Aorta (tissue), 5 donors: ENCODE results near the gene EML5. TPM values are rescaled to one million over a fixed set of nuclear protein-coding genes. Genes with fewer than 3 reads are reported as not detected.

ENCODE experiments used
- ATAC-seq: fragments of 200-7000 bp; cut with Tn5 transposase; one replicate; pipeline ENCODE4 v1.9.1; 2022; ENCODE audit warnings: moderate library complexity; ENCODE audit not compliant: low FRiP score
- DNase-seq, 2 donors: peaks; one replicate each; pipeline ENCODE4 v3.0.0-alpha.2; 2020
- H3K27ac ChIP-seq, 2 donors: one replicate each; pipeline ENCODE4 v1.5.1; 2013; ENCODE audit warnings: low read length in 2 of 2, mild to moderate bottlenecking in 2 of 2, moderate library complexity in 2 of 2, control low read depth in 1 of 2, inconsistent platforms in 1 of 2, low read depth in 1 of 2
- H3K27me3 ChIP-seq, 2 donors: one replicate each; pipeline ENCODE4 v1.6.1; 2013; ENCODE audit warnings: control low read depth in 1 of 2, low read length in 1 of 2, mild to moderate bottlenecking in 1 of 2, moderate library complexity in 1 of 2; ENCODE audit not compliant: insufficient read depth in 2 of 2, control insufficient read depth in 1 of 2
- H3K36me3 ChIP-seq, 2 donors: one replicate each; pipeline ENCODE4 v1.6.1; 2013; ENCODE audit warnings: control low read depth in 1 of 2, low read length in 1 of 2, mild to moderate bottlenecking in 1 of 2; ENCODE audit not compliant: insufficient read depth in 2 of 2, control insufficient read depth in 1 of 2
- H3K4me1 ChIP-seq, 2 donors: one replicate each; pipeline ENCODE4 v1.6.1; 2013; ENCODE audit warnings: low read length in 2 of 2, control low read depth in 1 of 2, mild to moderate bottlenecking in 1 of 2, moderate library complexity in 1 of 2; ENCODE audit not compliant: insufficient read depth in 2 of 2, control insufficient read depth in 1 of 2
- H3K4me3 ChIP-seq, 2 donors: one replicate each; pipeline ENCODE4 v1.5.1; 2013; ENCODE audit warnings: low read length in 2 of 2, control low read depth in 1 of 2, mild to moderate bottlenecking in 1 of 2
- H3K9me3 ChIP-seq: one replicate; pipeline ENCODE4 v1.6.1; 2013; ENCODE audit warnings: mild to moderate bottlenecking, low read length; ENCODE audit not compliant: control insufficient read depth
- WGBS, 2 donors: extraction: QIAGEN DNeasy Blood & Tissue Kit; methylation state at CpG; one replicate each; pipeline ENCODE4 v1.1.7; 2013; 5-methylcytosine and 5-hydroxymethylcytosine counted together
- intact Hi-C, 2 donors: fragments of 100-400 bp; cut with DNase I; formaldehyde crosslinking; loops; one replicate each; pipeline versions ENCODE4 v1.14.2 to v1.15.0; 2022
- polyA plus RNA-seq, 2 donors: library from polyadenylated mRNA; stranded (reverse); fragments of 200-250 nt; gene quantifications; one replicate each; pipeline ENCODE4 v1.2.3, GENCODE V29; 2013
- total RNA-seq, 2 donors: library from RNA; stranded (reverse); fragmentation: NEBNext Ultra II Directional; extraction: Animal tissue kit (Norgen Biotek cat#: 25700); gene quantifications; one replicate each; pipeline ENCODE4 v1.2.1, GENCODE V29; 2021
- donor health status: healthy with polysubstance abuse.
- donor health status: Bipolar disorder and iron deficiency.
- donor health status: DM: no; HTN: no; CAD: no.
- donor health status: DM: no; HTN: no; CAD: no.
- donor health status: DM: yes; HTN: yes; CAD: no.

The EML5 gene
- total and polyA plus RNA-seq, 4 donors: 0.18 to 1.6 (median 0.51) TPM

DNA sequence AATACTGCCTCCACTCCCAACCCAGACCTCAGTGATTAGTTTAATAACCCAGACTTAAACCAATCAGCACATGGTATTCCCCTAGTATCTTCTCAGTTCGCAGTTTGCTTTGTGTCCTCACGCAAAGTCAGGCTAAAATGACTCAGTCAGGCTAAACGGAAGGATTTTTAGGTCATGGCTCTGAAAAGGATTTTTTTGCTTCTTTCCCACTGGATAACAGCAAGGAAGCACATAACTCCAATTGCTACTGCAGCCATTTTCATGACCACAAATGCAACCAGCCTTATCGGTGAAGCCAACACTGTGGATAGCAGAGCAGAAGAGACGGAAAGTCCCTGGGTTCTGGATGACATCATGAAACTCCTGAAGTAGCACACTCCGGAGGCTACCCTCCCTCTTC, 162.2 kb downstream of the EML5 start:
- no peaks in the 10 kb centered on the region for H3K27me3 ChIP-seq
- ATAC-seq (no peak), DNase-seq (no peak)
- H3K9me3 ChIP-seq: no peaks in the 10 kb centered on the region
- no peak overlapping the region for H3K4me3 ChIP-seq
- H3K36me3 ChIP-seq: no peaks in the 10 kb centered on the region
- intact Hi-C loops: no loop called here
- 47 to 56% methylated on average over 6 of the region's 6 CpGs for WGBS, 2 donors
- no peaks in the 10 kb centered on the region for H3K4me1 ChIP-seq
- no peak overlapping the region for H3K27ac ChIP-seq

DNA sequence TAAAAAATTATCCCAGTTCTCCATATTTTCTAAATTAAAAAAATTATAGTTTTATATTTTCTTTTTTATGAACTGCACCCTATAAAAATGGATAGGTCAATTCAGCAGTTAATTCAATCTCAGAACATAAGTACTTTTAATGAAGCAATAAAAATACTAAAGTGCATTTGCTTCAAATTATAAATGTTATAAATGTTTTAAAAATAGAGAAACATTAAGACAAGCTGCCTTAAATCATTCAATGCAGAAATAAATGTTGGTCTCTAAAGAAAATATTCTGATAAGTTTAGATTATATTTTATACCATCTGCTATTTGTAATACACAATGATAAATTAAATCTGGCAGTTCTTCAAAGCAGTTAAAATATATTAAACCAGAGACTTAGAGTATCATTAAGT, 164.3 kb downstream of the EML5 start:
- Histone ChIP-seq H3K36me3 (no peaks in the 10 kb centered on the region), H3K27me3 (no peaks in the 10 kb centered on the region), H3K4me3 (no peak overlapping the region), H3K9me3 (no peaks in the 10 kb centered on the region), H3K4me1 (no peaks in the 10 kb centered on the region), H3K27ac (no peak overlapping the region)
- ATAC-seq (no peak), DNase-seq (no peak)
- intact Hi-C loops: no loop called here

DNA sequence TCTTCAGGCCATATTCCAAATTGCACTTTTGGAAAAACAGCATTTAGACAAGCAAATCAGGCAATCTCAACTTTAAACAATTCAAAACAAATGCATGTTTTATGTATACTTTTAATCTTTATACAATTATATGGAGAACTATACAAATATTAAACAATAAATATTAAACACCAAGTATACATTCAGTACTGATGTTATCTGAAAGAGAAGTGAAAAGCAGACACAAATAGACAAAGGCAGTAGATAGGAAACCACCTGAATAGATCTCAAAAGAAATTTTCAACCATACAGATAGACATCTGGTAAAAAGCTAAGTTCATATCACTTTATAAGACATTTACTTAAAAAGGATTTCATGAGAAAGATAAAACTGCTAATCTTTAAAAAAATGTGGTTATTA, 164.7 kb downstream of the EML5 start:
- DNase-seq (no peak), ATAC-seq (no peak)
- H3K4me3 ChIP-seq: no peak overlapping the region
- H3K27me3 ChIP-seq: no peaks in the 10 kb centered on the region
- no peaks in the 10 kb centered on the region for H3K9me3 ChIP-seq
- no peak overlapping the region for H3K27ac ChIP-seq
- intact Hi-C loops: no loop called here
- H3K36me3 ChIP-seq: no peaks in the 10 kb centered on the region
- H3K4me1 ChIP-seq: no peaks in the 10 kb centered on the region

DNA sequence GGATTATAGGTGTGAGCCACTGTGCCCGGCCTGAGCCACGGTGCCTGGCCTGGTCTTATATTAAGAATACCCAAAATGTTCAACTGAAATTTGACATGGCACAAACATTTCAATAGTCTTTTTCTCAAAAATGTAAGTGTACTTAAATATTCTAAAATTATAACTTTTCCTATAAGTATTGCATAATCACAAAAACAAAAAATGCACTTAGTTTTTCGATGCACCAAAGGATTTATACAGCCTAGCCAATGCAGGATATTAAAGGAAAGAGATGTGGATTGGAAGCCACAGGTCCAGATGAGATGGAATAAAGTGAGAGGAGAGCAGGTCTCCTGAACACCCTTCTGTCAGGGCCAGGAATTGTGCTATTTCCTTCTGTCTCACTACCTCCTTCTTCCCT, 167.1 kb downstream of the EML5 start:
- WGBS, 2 donors: 93 to 95% methylated on average over 3 of the region's 3 CpGs

DNA sequence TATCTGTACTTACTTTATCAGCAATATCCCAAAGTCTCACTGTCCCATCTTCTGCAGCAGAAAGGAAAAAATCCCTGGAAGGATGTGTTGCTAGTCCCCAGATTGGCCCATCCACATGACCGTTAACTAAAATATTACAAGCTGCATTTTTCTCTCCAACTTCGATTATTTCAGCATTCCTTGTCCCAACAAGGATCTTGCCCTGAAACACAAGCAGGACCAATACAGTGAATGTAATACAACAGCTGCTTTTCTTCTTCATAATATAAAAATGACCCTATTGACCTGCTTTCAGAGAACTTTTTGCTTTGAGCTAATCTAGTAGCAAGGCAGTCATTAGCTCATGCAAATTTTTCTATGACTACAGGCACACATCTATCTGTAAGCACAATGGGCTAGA, 171.7 kb downstream of the EML5 start:
- ATAC-seq (no peak), DNase-seq (no peak)
- intact Hi-C loops: no loop called here
- H3K36me3 ChIP-seq: no peaks in the 10 kb centered on the region
- WGBS, 2 donors: 49 to 53% methylated on average over 2 of the region's 2 CpGs
- no peaks in the 10 kb centered on the region for H3K4me1 ChIP-seq
- H3K27ac ChIP-seq: no peak overlapping the region
- no peaks in the 10 kb centered on the region for H3K27me3 ChIP-seq
- no peak overlapping the region for H3K4me3 ChIP-seq
- H3K9me3 ChIP-seq: no peaks in the 10 kb centered on the region

More for the DNA sequence above, 167.1 kb downstream of the EML5 start:
- Histone ChIP-seq H3K36me3 (no peaks in the 10 kb centered on the region), H3K4me3 (no peak overlapping the region), H3K4me1 (no peaks in the 10 kb centered on the region), H3K9me3 (no peaks in the 10 kb centered on the region), H3K27ac (no peak overlapping the region), H3K27me3 (no peaks in the 10 kb centered on the region)
- ATAC-seq: no peak
- no peak for DNase-seq
- intact Hi-C loops: no loop called here

DNA sequence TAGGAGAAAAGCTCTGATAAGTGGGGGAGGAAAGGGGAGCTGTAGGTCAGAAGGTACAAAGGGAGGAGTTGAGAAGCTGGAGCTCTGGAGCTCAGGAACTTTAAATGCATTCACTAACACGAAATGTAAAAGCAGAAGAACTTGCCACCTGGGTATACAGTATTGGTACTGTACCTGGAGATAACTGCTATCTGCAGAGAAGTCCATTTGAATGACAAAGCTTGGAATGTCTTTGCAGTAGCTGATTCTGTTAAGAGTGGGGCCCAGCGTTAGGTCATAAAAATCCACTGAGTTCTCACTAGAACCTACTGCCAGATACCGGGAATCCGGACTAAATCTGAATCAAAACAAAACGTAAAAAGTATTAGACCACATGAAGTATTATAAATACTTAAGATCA, 174.3 kb downstream of the EML5 start:
- 59 to 70% methylated on average over 5 of the region's 5 CpGs for WGBS, 2 donors

DNA sequence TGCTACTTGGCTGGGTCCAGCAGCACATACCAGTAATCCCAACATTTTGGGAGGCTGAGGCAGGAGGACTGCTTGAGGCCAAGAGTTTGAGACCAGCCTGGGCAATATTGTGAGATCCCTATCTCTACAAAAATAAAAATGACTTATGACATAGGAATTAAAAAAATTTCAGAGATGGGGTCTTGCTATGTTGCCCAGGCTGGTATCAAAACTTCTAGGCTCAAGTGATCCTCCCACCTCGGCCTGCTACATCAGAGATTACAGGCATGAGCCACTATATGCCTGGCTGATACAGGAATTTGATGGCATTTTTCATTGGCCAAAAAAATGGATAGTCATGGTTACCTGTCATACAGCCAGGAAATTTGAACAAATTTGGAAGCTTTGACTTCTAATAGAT, 175.3 kb downstream of the EML5 start:
- Histone ChIP-seq H3K9me3 (no peaks in the 10 kb centered on the region), H3K4me3 (no peak overlapping the region), H3K27ac (no peak overlapping the region), H3K36me3 (no peaks in the 10 kb centered on the region), H3K4me1 (peaks cover 1 to 3% of the 10 kb centered on the region in 2 donors), H3K27me3 (no peaks in the 10 kb centered on the region)
- DNase-seq: no peak
- WGBS, 2 donors: 90 to 94% methylated on average over 1 of the region's 1 CpG
- intact Hi-C loops: no loop called here
- no peak for ATAC-seq

More for the DNA sequence above, 174.3 kb downstream of the EML5 start:
- Histone ChIP-seq H3K9me3 (no peaks in the 10 kb centered on the region), H3K4me1 (peaks cover 1 to 3% of the 10 kb centered on the region in 2 donors), H3K27me3 (no peaks in the 10 kb centered on the region), H3K4me3 (no peak overlapping the region), H3K36me3 (no peaks in the 10 kb centered on the region), H3K27ac (no peak overlapping the region)
- intact Hi-C loops: no loop called here
- DNase-seq (no peak), ATAC-seq (no peak)

DNA sequence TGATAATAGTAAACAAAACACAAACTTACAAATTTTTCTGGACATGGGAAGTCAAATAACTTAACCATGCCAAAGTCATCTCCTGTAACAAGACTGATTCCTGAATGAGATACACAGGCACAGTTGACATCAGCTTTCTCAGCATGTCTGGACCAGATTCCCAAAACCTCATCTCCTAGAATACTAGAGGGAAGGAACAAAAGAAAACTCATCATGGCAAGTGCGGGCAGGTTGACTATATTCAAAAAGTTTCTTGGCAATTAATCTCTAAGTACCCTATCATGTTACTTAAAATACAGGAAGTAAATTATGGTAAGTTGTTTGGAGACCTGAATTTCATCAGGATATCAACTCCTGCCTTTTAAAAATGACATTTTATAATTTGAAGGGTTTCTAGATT, 176.1 kb downstream of the EML5 start:
- 91 to 95% methylated on average over 1 of the region's 1 CpG for WGBS, 2 donors
- ATAC-seq: no peak
- intact Hi-C loops: no loop called here

DNA sequence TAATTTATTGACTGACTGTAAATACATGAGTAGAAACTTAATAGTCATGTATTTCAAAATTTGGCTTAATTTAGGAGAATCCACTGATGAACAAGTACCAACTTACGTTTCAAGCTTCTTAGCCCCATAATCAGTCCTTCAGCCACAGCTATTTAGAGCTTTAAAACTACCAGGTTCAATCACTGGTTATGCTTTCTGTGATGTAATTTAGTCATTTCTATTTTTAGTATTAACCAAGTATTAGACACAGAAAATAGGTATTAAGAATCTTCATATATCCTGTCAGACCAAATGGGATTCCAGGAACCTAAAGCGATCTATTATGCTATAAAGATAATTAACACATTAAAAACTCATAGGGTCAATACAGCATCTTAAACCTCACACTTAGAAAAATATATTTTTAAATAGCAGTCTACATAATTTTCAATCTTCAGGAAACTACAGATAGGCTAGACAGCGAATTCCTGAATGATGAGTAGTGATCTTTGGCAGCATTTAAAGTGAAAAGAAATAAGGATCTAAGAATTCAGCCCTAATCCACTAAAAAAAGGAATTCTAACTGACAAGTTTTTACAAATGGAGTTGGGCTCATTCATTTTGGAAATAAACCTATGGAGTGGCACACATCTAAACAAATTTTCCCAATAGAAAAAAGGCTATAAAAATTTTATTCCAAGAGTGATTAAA, 178.4 kb downstream of the EML5 start:
- DNase-seq: no peak
- H3K4me1 ChIP-seq: peaks cover 1 to 3% of the 10 kb centered on the region in 2 donors
- intact Hi-C loops: no loop called here
- no peak for ATAC-seq
- peak overlapping the region in 1 of 2 donors; percentile 15 for H3K27ac ChIP-seq
- no peaks in the 10 kb centered on the region for H3K27me3 ChIP-seq
- no peak overlapping the region for H3K4me3 ChIP-seq
- peaks cover 6 to 12% of the 10 kb centered on the region in 2 donors for H3K36me3 ChIP-seq
- H3K9me3 ChIP-seq: no peaks in the 10 kb centered on the region
- 29 to 33% methylated on average over 3 of the region's 3 CpGs for WGBS, 2 donors

More for the DNA sequence above, 176.1 kb downstream of the EML5 start:
- H3K27ac ChIP-seq: no peak overlapping the region
- no peaks in the 10 kb centered on the region for H3K36me3 ChIP-seq
- no peaks in the 10 kb centered on the region for H3K27me3 ChIP-seq
- no peaks in the 10 kb centered on the region for H3K9me3 ChIP-seq
- no peak overlapping the region for H3K4me3 ChIP-seq
- no peak for DNase-seq
- peaks cover 1 to 3% of the 10 kb centered on the region in 2 donors for H3K4me1 ChIP-seq
